Ishikawa (cell line): Measurements from ENCODE around the gene PIBF1.

ENCODE experiments used
- CEBPB ChIP-seq: IDR thresholded peaks from 2 replicates; pipeline ENCODE4 v1.6.1; 2012
- CREB1 ChIP-seq: IDR thresholded peaks from 2 replicates; pipeline ENCODE4 v1.6.1; 2012; ENCODE audit warnings: low read depth
- EGR1 ChIP-seq: IDR thresholded peaks from 2 replicates; pipeline ENCODE4 v1.6.1; 2012
- EP300 ChIP-seq: IDR thresholded peaks from 2 replicates; pipeline ENCODE4 v1.6.1; 2012; ENCODE audit warnings: borderline replicate concordance
- FOXM1 ChIP-seq: IDR thresholded peaks from 2 replicates; pipeline ENCODE4 v1.6.1; 2012; ENCODE audit warnings: low read depth, borderline replicate concordance
- MAX ChIP-seq: IDR thresholded peaks from 2 replicates; pipeline ENCODE4 v1.6.1; 2012
- NFIC ChIP-seq: IDR thresholded peaks from 2 replicates; pipeline ENCODE4 v1.6.1; 2012
- RAD21 ChIP-seq: IDR thresholded peaks from 2 replicates; pipeline ENCODE4 v1.6.1; 2012; ENCODE audit warnings: low read depth
- REST ChIP-seq: IDR thresholded peaks from 2 replicates; pipeline ENCODE4 v1.6.1; 2012; ENCODE audit warnings: low read depth, mild to moderate bottlenecking
- TAF1 ChIP-seq: IDR thresholded peaks from 2 replicates; pipeline ENCODE4 v1.6.1; 2012; ENCODE audit warnings: low read depth, mild to moderate bottlenecking
- TCF12 ChIP-seq: IDR thresholded peaks from 2 replicates; pipeline ENCODE4 v1.6.1; 2012; ENCODE audit warnings: low read depth
- TEAD4 ChIP-seq: IDR thresholded peaks from 2 replicates; pipeline ENCODE4 v1.6.1; 2012
- USF1 ChIP-seq: IDR thresholded peaks from 2 replicates; pipeline ENCODE4 v1.6.1; 2012
- YY1 ChIP-seq: IDR thresholded peaks from 2 replicates; pipeline ENCODE4 v1.6.1; 2012; ENCODE audit warnings: low read depth
- ZBTB7A ChIP-seq: IDR thresholded peaks from 2 replicates; pipeline ENCODE4 v1.6.1; 2012; ENCODE audit warnings: low read depth

The PIBF1 gene

GRCh38 chr13:72884101-72884500, 102.2 kb downstream of the PIBF1 start:
- TF ChIP-seq TAF1 (no peak), TEAD4 (no peak), CREB1 (no peak), EP300 (no peak), NFIC (no peak), MAX (no peak), YY1 (no peak), EGR1 (no peak), USF1 (no peak), RAD21 (no peak), ZBTB7A (no peak), REST (no peak), CEBPB (no peak), FOXM1 (no peak), TCF12 (no peak)

GRCh38 chr13:72886272-72887067, 104.5 kb downstream of the PIBF1 start:
- no peak for TF ChIP-seq CREB1
- no peak for TF ChIP-seq EP300
- no peak for TF ChIP-seq CEBPB
- no peak for TF ChIP-seq EGR1
- TF ChIP-seq MAX, result no peak
- no peak for TF ChIP-seq TEAD4
- no peak for TF ChIP-seq REST
- TF ChIP-seq ZBTB7A, result no peak
- TF ChIP-seq YY1, result no peak
- TF ChIP-seq TCF12, result no peak
- TF ChIP-seq USF1, result no peak
- TF ChIP-seq NFIC, result no peak
- TF ChIP-seq TAF1, result no peak
- no peak for TF ChIP-seq RAD21
- TF ChIP-seq FOXM1, result no peak

GRCh38 chr13:72889495-72889894, 107.6 kb downstream of the PIBF1 start:
- TF ChIP-seq MAX, result no peak
- no peak for TF ChIP-seq RAD21
- TF ChIP-seq CREB1, result no peak
- no peak for TF ChIP-seq TCF12
- TF ChIP-seq EGR1, result no peak
- TF ChIP-seq USF1, result no peak
- TF ChIP-seq TAF1, result no peak
- TF ChIP-seq EP300, result no peak
- TF ChIP-seq ZBTB7A, result no peak
- no peak for TF ChIP-seq TEAD4
- TF ChIP-seq YY1, result no peak

GRCh38 chr13:72890546-72890945, 108.6 kb downstream of the PIBF1 start:
- TF ChIP-seq TCF12 (no peak), MAX (no peak), CEBPB (no peak), USF1 (no peak), TEAD4 (no peak), FOXM1 (no peak), CREB1 (no peak), NFIC (no peak), TAF1 (no peak), ZBTB7A (no peak), RAD21 (no peak), YY1 (no peak), EP300 (no peak)
